22Rv1 (cell line): ENCODE results near the gene LIMS4.
"Not testable (repeated sequence)": the region's sequence is repeated elsewhere in the genome, so short reads cannot be mapped to it uniquely, and the experiment has no call there.

Experiments
- CTCF ChIP-seq: fragments of 450-650 bp; IDR thresholded peaks from 2 replicates; pipeline ENCODE4 v1.5.1; 2017; ENCODE audit warnings: mild to moderate bottlenecking
- ZFX ChIP-seq: fragments of 450-650 bp; IDR thresholded peaks from 2 replicates; pipeline ENCODE4 v1.6.1; 2017; ENCODE audit warnings: antibody characterized with exemption, borderline replicate concordance

GRCh38 chr2:110468921-110469320 lies 3.7 kb downstream of the LIMS4 start:
- TF ChIP-seq CTCF, ZFX: not testable (repeated sequence)
